Kidney glomerular epithelial cell (primary cell): ENCODE data around the gene PAX5.
A peak's percentile ranks its signal among the peaks of the same experiment; 100 is the strongest.

ENCODE experiments used
- DNase-seq: peaks from one replicate; lab custom pipeline; 2025; lab: John Stamatoyannopoulos, UW

Gene PAX5

GRCh38 chr9:37037503-37038301, 3.6 kb upstream of the PAX5 start:
- no peak for DNase-seq

- no peak for DNase-seq
Measured at GRCh38 chr9:37036776-37037502, 2.9 kb upstream of the PAX5 start.

DNA sequence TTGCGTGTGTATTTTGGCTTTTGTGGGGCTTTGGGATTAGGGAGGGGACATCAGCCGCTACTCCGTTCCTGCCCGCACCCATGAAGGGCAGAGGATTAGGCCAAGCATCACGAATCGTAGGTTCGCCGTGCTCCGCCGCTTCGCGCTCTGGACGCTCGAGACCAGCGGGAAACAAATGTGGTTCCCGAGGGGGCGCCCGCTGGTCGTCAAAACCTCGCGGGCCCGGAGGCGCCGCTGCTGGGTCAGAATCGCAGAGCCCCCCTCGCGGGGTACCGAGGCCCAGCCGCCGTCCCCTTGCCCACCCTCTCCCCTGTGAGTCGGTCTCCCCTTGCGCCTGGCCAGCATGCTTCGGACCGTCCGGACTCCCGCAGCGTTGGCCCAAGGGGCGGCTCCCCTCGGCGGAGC, 2.3 kb upstream of the PAX5 start:
- no peak for DNase-seq

GRCh38 chr9:37035648-37036370, 1.7 kb upstream of the PAX5 start:
- DNase-seq, result no peak

- DNase-seq, result no peak
Measured at GRCh38 chr9:37034938-37035647, 1.0 kb upstream of the PAX5 start.

GRCh38 chr9:37034305-37034937, 353 bp upstream of the PAX5 start:
- DNase-seq, result no peak

DNA sequence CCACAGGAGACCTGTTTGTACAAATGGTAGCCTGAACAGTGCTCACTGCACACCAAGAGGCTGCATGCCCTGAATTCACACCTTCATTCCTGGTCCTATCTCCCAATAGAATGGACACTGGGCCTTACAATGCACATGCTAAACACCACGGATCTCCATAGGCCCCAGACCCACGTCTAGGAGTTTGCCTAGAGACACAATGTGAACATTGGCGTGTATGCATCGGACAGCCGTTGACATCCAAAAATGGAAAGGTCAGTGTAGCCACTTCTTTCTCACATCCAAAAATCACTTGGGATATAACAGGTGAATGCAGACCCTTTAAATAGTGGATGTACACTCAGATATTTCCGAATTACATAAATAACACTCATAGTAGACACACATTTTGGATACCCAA, 927 bp downstream of the PAX5 start:
- DNase-seq, result no peak

GRCh38 chr9:37032713-37033112, 1.4 kb downstream of the PAX5 start:
- DNase-seq, result no peak

DNA sequence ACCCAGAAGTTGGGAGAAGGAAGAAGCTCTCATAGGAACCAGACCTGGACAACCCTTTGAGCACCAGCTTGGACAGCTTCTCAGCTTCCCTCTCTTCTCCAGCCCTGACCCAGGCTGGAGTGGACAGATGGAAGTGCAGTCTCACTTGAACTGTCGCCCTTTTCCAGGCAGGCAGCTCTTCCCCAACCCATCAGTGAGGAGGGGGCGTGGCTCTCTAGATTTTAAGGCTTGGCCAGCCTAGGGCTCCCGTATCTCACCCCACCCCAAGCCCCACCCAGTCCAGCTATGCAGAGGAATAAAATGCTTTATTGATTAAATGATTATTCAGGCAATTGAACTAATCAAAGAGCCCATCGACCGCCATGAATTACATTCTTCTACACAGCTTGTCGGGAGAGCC, 2.2 kb downstream of the PAX5 start:
- no peak for DNase-seq

GRCh38 chr9:37031081-37031480, 3.0 kb downstream of the PAX5 start:
- DNase-seq, result no peak

- no peak for DNase-seq
Measured at GRCh38 chr9:37030611-37030939, 3.5 kb downstream of the PAX5 start.

DNA sequence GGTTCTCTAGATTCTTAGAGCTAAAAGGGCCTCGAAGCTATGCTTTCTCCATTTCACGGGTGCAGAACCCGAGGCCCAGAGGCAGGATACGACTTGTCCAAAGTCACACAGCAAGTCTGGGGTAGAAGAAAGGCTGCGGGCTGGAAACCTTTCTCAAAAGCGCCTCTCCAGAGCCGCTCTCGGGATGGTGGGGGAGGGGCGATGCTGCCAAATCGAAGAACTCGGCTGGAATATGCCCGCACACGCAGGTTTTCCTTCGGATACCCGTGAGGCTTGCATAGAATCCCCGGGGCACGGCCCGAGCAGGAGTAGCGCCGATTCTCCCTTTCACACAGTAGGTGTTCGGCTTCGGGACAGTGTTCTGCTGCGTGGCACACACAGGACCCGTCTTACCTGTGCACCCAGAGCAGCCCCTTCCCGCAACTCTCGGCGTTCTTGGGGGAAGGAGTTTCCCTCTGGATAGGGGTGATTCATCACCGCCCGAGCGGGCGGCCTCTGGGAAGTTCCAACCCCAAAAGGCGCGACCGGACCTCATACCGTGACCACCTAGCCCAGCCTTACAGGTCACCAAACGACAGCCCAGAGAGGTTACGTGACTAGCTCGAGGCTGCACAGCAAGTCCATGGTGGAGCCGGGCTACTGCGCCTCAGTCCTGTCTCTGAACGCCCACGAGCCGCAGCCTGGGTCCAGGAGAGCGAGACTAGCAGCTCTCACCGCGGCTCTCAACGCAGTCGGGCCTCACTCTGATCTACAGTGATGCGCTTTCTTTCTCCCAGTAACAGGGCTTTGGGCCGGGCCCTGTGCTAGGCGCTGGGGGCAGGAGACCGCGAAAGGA, 4.1 kb downstream of the PAX5 start:
- no peak for DNase-seq

DNA sequence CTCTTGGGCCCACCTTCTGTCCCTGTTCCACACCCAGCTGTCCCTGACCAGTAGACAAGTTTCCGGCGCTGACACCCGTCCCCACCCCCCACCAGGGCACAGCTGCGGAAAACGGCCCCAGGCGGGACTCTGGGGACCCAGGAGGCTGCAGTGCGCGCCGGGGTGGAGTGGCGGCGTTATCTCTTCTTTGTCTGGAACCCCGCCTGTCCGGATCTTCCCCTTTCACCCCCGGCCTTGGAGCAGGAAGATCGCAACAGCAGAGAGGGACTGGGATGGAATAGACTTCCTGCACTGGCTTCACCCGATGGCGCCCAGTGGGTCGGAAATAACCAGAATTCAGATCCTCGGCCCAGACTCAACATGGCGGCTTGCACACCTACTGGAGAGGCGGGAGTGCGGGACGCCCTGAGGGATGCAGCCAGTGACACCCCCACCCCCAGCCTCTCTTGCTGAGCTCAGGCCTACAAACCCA, 4.7 kb downstream of the PAX5 start:
- no peak for DNase-seq

- no peak for DNase-seq
Measured at GRCh38 chr9:37028420-37029031, 5.5 kb downstream of the PAX5 start.

GRCh38 chr9:37027582-37028419, 6.3 kb downstream of the PAX5 start:
- peak; percentile 86 for DNase-seq

DNA sequence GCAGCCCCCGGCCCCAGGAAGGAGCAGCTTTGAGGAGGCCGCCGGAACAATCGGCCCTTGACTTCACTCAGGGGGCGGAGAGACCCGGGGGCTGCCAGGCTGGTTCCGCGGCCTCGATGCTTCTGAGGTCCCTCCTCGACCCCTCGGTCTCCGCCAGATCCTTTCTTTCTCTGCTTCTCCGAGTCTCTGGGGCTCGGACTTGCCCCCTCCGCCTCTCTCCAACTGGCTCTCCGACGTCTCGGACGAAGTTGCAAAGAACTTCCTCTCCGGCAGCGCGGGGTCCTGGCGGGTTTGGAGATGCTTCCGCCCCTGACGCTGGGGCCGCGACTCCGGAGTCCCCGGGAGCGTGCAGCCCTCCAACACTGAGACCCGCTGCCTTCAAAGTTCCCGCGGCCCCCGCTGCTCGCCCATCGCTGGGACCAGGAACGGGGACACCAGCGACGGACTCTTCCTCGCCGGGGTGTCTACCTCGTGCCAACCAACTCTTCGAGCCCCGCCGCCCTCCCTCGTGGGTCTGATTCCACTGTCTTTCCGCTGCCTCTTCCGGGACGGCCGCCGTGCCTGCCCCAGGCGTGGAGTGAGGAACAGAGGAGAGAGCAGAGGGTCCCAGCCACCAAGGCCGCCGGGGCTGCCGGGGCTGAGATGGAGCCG, 7.0 kb downstream of the PAX5 start:
- DNase-seq, result no peak

DNA sequence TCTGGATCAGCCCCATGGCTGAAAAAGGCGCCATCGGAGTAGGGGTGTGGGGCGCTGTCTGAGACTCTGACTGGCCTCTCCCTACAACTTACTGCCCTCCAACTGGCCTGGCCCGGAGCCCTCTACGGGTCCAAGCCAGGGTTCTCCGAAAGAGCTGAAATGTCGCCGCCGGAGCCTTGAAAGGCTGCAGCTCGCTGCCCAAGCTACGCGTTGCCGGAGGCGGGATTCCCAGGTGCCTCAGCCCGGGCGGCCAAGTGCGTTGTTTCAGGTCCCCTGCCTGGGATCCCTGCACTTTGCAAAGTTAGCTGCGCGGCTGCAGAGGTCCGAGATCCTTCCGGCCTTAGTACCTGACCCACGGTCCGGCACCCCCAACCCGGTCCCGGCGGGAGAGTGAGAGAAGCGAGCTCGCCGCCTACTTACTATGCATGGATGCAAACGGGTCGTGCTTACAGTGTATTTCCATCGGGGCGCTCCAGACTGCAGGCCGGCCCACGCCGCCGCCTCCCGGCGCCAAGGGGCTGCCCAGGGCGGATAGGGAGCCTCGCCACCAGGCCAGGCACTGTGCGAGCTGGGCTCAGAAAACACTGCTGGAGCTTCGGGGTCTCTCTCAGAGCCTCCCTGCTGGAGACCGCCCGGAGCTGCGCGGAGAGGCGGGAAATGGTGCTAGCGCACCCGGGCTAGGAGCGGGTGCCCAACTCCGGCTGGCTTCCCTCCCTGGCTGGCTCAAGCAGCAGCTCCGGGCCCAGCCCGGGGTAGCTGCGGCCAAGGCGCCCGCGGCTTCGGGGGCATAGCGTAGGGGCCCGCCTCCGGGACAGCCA, 7.7 kb downstream of the PAX5 start:
- no peak for DNase-seq

- no peak for DNase-seq
Measured at GRCh38 chr9:37025823-37026112, 8.3 kb downstream of the PAX5 start.
